IMR-90 (cell line): ENCODE data around the gene BACE1-AS.

Experiments
- MAFK ChIP-seq: IDR thresholded peaks from 2 replicates; pipeline ENCODE4 v1.6.1; 2012; ENCODE audit warnings: low read depth, low read length, improper control_type of control experiment
- POLR2A ChIP-seq: IDR thresholded peaks from 2 replicates; pipeline ENCODE4 v1.6.1; 2012; ENCODE audit warnings: mild to moderate bottlenecking, low read depth, low read length
- RFX5 ChIP-seq: IDR thresholded peaks from 2 replicates; pipeline ENCODE4 v1.8.0; 2012; ENCODE audit warnings: low read depth, mild to moderate bottlenecking, low read length, moderate library complexity
- TF ChIP-seq, protein P1 (sequence below): conservative IDR thresholded peaks from 2 replicates; pipeline ENCODE4 v1.5.1; 2012; ENCODE audit warnings: mild to moderate bottlenecking, low read depth, low read length, improper control_type of control experiment
- TF ChIP-seq, protein P2 (sequence below): fragments of 150-350 bp; IDR thresholded peaks from 2 replicates; pipeline ENCODE4 v1.6.1; 2016; ENCODE audit warnings: low read depth, mild to moderate bottlenecking, low read length, moderate library complexity, borderline replicate concordance
- TF ChIP-seq, protein P3 (sequence below): fragments of 150-350 bp; IDR thresholded peaks from 2 replicates; pipeline ENCODE4 v1.6.1; 2017; ENCODE audit warnings: mild to moderate bottlenecking, antibody characterized with exemption, low read length, low read depth

DNA sequence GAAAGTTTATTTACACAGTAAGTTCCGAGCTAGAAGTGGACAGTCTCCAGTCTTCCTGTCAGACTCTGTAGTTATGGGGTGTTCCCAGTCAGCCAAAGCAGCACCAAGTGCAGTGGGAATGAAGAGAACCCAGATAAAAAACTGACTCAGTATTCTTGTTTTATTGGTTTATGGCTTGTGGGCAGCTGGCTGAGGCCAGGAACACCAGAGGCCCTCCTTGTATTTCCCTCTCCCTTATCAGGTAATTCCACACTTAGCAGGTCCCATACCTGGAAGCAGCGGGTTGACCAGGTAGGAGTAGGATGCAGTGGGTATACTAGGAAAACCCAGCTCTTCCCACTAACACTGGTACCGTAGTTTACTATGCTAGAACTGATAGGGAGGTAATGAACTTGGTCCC is 3.5 kb upstream of the BACE1-AS start:
- TF ChIP-seq, protein P1, sequence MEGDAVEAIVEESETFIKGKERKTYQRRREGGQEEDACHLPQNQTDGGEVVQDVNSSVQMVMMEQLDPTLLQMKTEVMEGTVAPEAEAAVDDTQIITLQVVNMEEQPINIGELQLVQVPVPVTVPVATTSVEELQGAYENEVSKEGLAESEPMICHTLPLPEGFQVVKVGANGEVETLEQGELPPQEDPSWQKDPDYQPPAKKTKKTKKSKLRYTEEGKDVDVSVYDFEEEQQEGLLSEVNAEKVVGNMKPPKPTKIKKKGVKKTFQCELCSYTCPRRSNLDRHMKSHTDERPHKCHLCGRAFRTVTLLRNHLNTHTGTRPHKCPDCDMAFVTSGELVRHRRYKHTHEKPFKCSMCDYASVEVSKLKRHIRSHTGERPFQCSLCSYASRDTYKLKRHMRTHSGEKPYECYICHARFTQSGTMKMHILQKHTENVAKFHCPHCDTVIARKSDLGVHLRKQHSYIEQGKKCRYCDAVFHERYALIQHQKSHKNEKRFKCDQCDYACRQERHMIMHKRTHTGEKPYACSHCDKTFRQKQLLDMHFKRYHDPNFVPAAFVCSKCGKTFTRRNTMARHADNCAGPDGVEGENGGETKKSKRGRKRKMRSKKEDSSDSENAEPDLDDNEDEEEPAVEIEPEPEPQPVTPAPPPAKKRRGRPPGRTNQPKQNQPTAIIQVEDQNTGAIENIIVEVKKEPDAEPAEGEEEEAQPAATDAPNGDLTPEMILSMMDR: no peak
- TF ChIP-seq POLR2A (no peak), MAFK (no peak), RFX5 (no peak)
- TF ChIP-seq, protein P2, sequence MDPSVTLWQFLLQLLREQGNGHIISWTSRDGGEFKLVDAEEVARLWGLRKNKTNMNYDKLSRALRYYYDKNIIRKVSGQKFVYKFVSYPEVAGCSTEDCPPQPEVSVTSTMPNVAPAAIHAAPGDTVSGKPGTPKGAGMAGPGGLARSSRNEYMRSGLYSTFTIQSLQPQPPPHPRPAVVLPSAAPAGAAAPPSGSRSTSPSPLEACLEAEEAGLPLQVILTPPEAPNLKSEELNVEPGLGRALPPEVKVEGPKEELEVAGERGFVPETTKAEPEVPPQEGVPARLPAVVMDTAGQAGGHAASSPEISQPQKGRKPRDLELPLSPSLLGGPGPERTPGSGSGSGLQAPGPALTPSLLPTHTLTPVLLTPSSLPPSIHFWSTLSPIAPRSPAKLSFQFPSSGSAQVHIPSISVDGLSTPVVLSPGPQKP: no peak
- TF ChIP-seq, protein P3, sequence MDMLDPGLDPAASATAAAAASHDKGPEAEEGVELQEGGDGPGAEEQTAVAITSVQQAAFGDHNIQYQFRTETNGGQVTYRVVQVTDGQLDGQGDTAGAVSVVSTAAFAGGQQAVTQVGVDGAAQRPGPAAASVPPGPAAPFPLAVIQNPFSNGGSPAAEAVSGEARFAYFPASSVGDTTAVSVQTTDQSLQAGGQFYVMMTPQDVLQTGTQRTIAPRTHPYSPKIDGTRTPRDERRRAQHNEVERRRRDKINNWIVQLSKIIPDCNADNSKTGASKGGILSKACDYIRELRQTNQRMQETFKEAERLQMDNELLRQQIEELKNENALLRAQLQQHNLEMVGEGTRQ: no peak
